SU-DHL-6 (cell line): Measurements from ENCODE around the gene FBXO11.

Experiments used
- H2AFZ ChIP-seq: fragments of 200-600 bp; sonication (generic); 2 replicates; pipeline ENCODE4 v1.6.1; 2014; ENCODE audit warnings: low read depth, mild to moderate bottlenecking, moderate library complexity, mixed read lengths, antibody characterized with exemption, low read length; ENCODE audit not compliant: severe bottlenecking
- H3F3A ChIP-seq: fragments of 200-600 bp; shearing (Covaris generic); 2 replicates; pipeline ENCODE4 v1.6.0; 2016; ENCODE audit warnings: antibody characterized with exemption, mild to moderate bottlenecking; ENCODE audit not compliant: insufficient read depth
- H3K27ac ChIP-seq: fragments of 200-600 bp; sonication (generic); 2 replicates; pipeline ENCODE4 v1.5.1; 2016; ENCODE audit warnings: low read depth, mild to moderate bottlenecking, low read length, moderate library complexity, mixed read lengths
- H3K27me3 ChIP-seq: fragments of 200-600 bp; sonication (generic), shearing (Covaris generic); 2 replicates; pipeline ENCODE4 v1.6.0; 2014; ENCODE audit warnings: mild to moderate bottlenecking, low read length
- H3K36me3 ChIP-seq: fragments of 200-600 bp; sonication (generic); 2 replicates; pipeline ENCODE4 v1.6.1; 2014; ENCODE audit warnings: mild to moderate bottlenecking, low read length, mixed read lengths
- H3K4me2 ChIP-seq: fragments of 300-600, 200-600 bp; shearing (Covaris generic), sonication (generic); 2 replicates; pipeline ENCODE4 v1.6.0; 2014; ENCODE audit warnings: low read length, low read depth, mild to moderate bottlenecking; ENCODE audit not compliant: poor library complexity, severe bottlenecking
- H3K4me3 ChIP-seq: fragments of 200-600 bp; sonication (generic); 2 replicates; pipeline ENCODE4 v1.5.1; 2014; ENCODE audit warnings: antibody characterized with exemption, low read length, mild to moderate bottlenecking, mixed read lengths; ENCODE audit not compliant: insufficient read depth, poor library complexity, severe bottlenecking
- H3K79me2 ChIP-seq: fragments of 200-600 bp; sonication (generic); 2 replicates; pipeline ENCODE4 v1.6.1; 2014; ENCODE audit warnings: mild to moderate bottlenecking, low read length, moderate library complexity; ENCODE audit not compliant: insufficient read depth
- H3K9ac ChIP-seq: fragments of 200-600 bp; sonication (generic); 2 replicates; pipeline ENCODE4 v1.7.0; 2014; ENCODE audit warnings: mild to moderate bottlenecking, low read length
- H3K9me2 ChIP-seq: fragments of 200-600 bp; sonication (generic); replicated peaks from 2 replicates; pipeline ENCODE4 v1.6.1; 2014; ENCODE audit warnings: low read length; ENCODE audit not compliant: insufficient read depth
- H3K9me3 ChIP-seq: fragments of 200-600 bp; sonication (generic); 2 replicates; pipeline ENCODE4 v1.6.1; 2014; ENCODE audit warnings: low read length, mixed read lengths; ENCODE audit not compliant: insufficient read depth
- H4K20me1 ChIP-seq: fragments of 200-600 bp; sonication (generic); 2 replicates; pipeline ENCODE4 v1.6.1; 2014; ENCODE audit warnings: low read depth, mild to moderate bottlenecking, antibody characterized with exemption, low read length, moderate library complexity, mixed read lengths
- CTCF ChIP-seq: fragments of 200-600 bp; sonication (generic); IDR thresholded peaks from one replicate; pipeline ENCODE4 v1.5.1; 2017; ENCODE audit warnings: antibody characterized with exemption, mild to moderate bottlenecking, low read length, moderate library complexity; ENCODE audit not compliant: insufficient read depth, poor library complexity, severe bottlenecking
- EZH2phosphoT487 ChIP-seq: fragments of 200-600 bp; sonication (generic), shearing (Covaris generic); conservative IDR thresholded peaks from 2 replicates; pipeline ENCODE4 v1.6.1; 2018; ENCODE audit warnings: mild to moderate bottlenecking, antibody characterized with exemption, low read length, moderate library complexity, mixed read lengths

The FBXO11 gene

GRCh38 chr2:47838686-47839085 lies 67.6 kb downstream of the FBXO11 start:
- Histone ChIP-seq H3K27ac (no peak overlapping the region), H4K20me1 (peaks cover 6% of the 10 kb centered on the region; the same call in 1 of the 2 replicates)

GRCh38 chr2:47838249-47838648 lies 68.0 kb downstream of the FBXO11 start:
- Histone ChIP-seq H3K4me2 (no peak overlapping the region), H4K20me1 (peaks cover 6% of the 10 kb centered on the region; the same call in 1 of the 2 replicates), H3K9me2 (no peaks in the 10 kb centered on the region), H3K9me3 (no peaks in the 10 kb centered on the region), H3K9ac (no peak overlapping the region), H3K36me3 (peaks cover 44% of the 10 kb centered on the region), H3K79me2 (peaks cover 28% of the 10 kb centered on the region), H3F3A (peaks cover 10% of the 10 kb centered on the region; the same call in 1 of the 2 replicates), H2AFZ (no peak overlapping the region), H3K27ac (no peak overlapping the region), H3K4me3 (no peak overlapping the region), H3K27me3 (no peaks in the 10 kb centered on the region)
- no peak for TF ChIP-seq CTCF
- no peak for TF ChIP-seq EZH2phosphoT487

More at GRCh38 chr2:47838686-47839085, 67.6 kb downstream of the FBXO11 start:
- Histone ChIP-seq H3K9me3 (no peaks in the 10 kb centered on the region), H3K36me3 (peaks cover 39% of the 10 kb centered on the region), H3K4me2 (no peak overlapping the region), H3K9ac (no peak overlapping the region), H3K79me2 (peaks cover 33% of the 10 kb centered on the region), H3K27me3 (no peaks in the 10 kb centered on the region), H3F3A (peaks cover 8% of the 10 kb centered on the region; the same call in 1 of the 2 replicates), H3K9me2 (no peaks in the 10 kb centered on the region), H2AFZ (no peak overlapping the region), H3K4me3 (no peak overlapping the region)
- no peak for TF ChIP-seq CTCF
- TF ChIP-seq EZH2phosphoT487: no peak

- no peaks in the 10 kb centered on the region for H4K20me1 ChIP-seq
- no peak overlapping the region for H3K9ac ChIP-seq
- H3K36me3 ChIP-seq: peaks cover 61% of the 10 kb centered on the region
- H3K27ac ChIP-seq: no peak overlapping the region
- TF ChIP-seq CTCF (no peak), EZH2phosphoT487 (no peak)
- no peak overlapping the region for H3K4me2 ChIP-seq
- no peaks in the 10 kb centered on the region for H3K27me3 ChIP-seq
- no peak overlapping the region for H2AFZ ChIP-seq
- peaks cover 10% of the 10 kb centered on the region; the same call in 1 of the 2 replicates for H3F3A ChIP-seq
- H3K9me2 ChIP-seq: no peaks in the 10 kb centered on the region
- no peaks in the 10 kb centered on the region for H3K9me3 ChIP-seq
- H3K79me2 ChIP-seq: no peaks in the 10 kb centered on the region
- H3K4me3 ChIP-seq: no peak overlapping the region
Observed at GRCh38 chr2:47833516-47833968, 72.8 kb downstream of the FBXO11 start.
